GM12874 (cell line): ENCODE results near the gene ATXN10.

ENCODE experiments used
- CTCF ChIP-seq: IDR thresholded peaks from 2 replicates; pipeline ENCODE4 v1.5.1; 2011; ENCODE audit warnings: low read depth, mild to moderate bottlenecking, control low read depth, low read length, moderate library complexity; ENCODE audit not compliant: insufficient read depth

ATXN10 gene

GRCh38 chr22:45816776-45817175 is 145.1 kb downstream of the ATXN10 start:
- TF ChIP-seq CTCF = no peak

GRCh38 chr22:45817745-45818423 is 146.2 kb downstream of the ATXN10 start:
- no peak for TF ChIP-seq CTCF

DNA sequence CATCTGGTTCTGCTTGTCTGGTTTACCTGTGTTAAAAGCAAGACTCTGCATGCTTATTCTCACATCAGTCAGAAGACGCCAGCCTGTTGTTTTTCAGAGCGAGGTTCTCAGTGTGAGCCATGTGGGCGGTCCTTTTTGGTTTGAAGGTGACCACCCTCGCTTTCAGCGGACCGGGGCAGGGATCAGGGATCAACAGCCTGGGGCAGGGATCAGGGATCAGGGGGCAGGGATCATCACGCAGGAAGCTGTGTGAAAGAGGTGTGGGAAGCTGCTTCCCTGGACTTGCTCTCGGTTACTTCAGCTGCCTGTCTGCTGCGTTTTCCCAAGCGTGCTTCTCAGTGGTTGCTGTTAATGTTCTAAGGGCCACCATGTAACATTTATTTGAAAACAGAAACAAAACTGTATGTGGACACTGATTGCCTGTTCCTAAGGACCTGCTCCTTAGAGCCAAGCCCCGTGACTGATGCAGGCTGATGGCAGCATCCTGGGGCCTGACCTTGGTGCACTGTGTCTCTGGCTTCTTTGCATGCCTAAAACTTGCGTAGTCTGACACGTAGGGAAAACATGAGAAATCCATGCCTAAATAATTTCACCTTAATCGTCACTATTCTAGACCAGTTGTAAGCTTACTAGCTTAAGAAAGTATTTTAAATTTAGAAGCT is 146.9 kb downstream of the ATXN10 start:
- no peak for TF ChIP-seq CTCF

DNA sequence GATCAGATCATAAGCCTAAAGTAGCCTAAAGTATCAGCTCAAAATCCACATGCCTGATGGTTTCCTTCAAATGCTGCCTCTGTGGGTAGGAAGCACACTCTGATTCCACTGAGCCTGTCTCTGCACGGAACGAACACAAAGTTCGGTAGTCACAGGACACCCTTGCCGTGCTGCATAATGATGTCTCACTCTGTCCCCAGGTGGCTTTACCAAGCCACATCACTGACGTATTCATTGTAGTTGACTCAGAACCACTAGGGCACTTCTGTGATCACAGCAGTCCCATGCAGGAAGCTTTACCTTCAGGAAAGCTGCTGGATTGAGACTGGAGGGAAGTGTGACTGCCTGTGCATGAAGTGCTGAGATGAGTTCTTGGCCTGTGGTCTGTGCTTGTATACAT is 147.7 kb downstream of the ATXN10 start:
- TF ChIP-seq CTCF = no peak

DNA sequence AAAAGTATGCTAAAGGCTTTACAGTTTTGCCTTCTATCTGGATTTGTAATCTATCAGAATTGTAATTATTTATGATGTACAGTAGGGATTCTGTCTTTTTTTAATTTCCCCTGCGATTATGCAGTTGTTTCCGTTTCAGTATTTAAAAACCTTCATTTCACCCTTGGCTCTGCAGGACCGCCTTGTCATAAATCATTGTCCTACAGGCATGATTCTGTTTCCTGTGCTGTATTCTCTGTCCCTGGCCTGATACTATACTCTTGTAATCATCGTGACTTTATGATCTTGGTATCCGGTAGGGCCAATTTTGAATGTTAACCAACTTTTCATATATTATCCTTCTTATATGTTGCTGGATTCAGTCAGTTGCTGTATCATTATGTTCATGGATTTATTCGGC is 151.7 kb downstream of the ATXN10 start:
- no peak for TF ChIP-seq CTCF

- TF ChIP-seq CTCF = no peak
Observed at GRCh38 chr22:45826520-45826919, 154.9 kb downstream of the ATXN10 start.

- no peak for TF ChIP-seq CTCF
Observed at GRCh38 chr22:45828841-45829240, 157.2 kb downstream of the ATXN10 start.
